CD4-positive, alpha-beta T cell treated with Interferon alpha-2 for 1 hour (primary cell): Measurements from ENCODE around the gene ERGIC3.
A peak's percentile ranks its signal among the peaks of the same experiment; 100 is the strongest.
"Not testable (repeated sequence)": the region's sequence is repeated elsewhere in the genome, so short reads cannot be mapped to it uniquely, and the experiment has no call there.

Source experiments
- DNase-seq, 2 donors: peaks; one replicate each; pipeline ENCODE4 v3.0.0-alpha.2; 2020 to 2022

The ERGIC3 gene

DNA sequence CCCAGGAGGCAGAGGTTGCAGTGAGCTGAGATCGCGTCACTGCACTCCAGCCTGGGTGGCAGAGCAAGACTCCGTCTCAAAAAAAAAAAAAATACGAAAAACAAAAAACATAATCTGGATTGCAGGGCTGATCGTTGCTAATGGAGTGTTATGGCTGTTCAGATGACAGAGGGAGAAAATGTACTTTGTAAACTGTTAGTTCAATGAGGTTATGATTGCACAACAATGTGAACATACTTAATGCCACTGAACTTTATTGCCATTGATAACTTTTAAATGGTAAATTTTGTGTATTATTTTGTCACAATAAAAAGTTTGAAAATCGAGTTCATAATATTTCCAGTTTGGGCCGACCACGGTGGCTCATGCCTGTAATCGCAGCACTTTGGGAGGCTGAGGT, 22.9 kb upstream of the ERGIC3 start:
- no peak for DNase-seq

DNA sequence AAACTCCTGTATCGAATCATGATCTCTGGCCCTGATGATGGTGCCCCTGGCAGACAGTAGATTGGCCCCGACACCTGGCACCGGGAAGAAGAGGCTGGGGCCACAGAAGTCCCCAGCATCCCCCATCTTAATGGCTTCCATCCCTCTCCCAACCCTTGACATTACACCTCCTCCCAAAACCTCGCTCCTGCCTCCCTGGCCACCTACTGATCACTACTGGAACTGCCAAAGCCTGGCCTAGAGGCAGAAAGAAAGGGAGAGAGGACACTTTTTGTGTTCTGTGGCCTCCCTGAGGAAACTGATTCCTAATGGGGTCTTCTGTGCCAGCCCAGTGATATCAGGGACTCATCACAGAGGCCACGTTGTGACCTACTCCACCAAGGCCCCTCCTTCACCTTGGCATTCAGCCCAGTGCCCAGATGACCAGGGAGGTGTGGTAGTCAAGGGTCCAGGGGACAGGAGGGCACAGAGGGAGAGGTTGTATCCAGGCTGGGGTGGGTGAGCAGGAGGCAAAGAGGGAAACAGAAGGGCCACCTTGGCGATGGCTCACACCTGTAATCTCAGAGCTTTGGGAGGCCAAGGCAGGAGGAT, 18.5 kb upstream of the ERGIC3 start:
- peak in 1 of 2 donors; percentile 29 for DNase-seq

DNA sequence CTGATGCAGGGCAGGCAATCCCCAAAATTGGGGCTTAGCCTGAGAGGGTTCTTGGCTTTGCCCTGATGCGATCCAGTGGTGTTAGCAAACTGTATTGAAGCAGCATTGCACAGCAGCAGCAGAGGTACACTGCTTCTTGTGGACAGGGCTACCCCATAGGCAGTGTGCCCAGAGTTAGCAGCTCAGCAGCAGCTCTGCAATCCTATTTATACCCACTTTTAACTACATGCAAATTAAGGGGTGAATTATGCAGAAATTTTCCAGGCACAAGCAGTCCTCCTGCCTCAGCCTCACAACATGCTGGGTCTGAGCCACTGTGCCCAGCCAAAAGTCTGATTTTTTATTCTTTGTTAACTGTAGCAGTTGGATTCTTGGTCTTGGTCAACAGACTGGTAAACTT, 16.2 kb upstream of the ERGIC3 start:
- no peak for DNase-seq

DNA sequence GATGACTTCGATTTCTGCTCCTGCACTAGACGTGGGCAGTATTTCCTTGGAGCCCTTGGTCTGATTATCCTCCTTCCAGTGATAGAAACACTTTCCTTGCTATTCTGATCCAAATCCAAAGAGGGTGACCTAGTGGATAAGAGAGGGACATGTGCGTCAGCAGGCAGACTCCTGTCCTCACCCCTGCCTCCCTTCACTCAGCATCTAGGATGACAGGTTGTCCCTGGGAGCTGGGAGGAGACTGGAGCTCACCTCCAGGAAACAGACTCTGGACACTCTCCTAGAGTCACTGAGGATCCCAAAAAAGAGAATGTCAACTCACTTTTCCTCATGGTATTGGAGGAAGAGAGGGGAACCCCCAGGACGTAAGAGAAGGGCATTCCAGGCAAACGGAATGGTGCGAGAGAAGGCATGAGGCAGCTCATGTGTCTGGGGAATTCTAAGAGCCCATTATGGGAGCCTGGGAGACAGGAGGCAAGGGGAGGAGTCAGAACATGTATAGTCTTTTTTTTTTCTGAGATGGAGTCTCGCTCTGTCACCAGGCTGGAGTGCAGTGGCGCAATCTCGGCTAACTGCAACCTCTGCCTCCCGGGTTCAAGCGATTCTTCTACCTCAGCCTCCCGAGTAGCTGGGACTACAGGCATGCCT, 14.6 kb upstream of the ERGIC3 start:
- DNase-seq, result no peak

DNA sequence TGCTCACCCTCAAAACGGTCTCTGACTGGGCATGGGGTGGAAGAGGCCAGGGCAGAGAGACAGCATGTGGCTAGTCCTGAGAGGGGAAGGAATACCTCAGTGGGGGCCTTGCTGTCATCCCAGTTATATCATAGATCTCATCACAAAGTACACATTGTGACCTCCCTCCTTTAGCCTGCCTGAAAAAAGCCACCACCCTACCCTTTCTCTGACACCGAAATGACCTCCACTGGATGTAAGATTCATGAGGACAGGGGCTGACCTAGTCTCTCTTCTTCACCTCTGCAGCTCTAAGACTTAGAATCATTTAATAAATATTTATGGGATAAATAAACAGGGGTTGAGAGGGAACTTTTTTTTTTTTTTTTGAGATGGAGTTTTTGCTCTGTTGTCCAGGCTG, 12.3 kb upstream of the ERGIC3 start, which contains the start of gene C20orf173:
Gene C20orf173 (minus strand): TSS at position 101 of the 400 bp plus-strand sequence. CDS start 279 bp downstream, outside the sequence.
- DNase-seq, result no peak

DNA sequence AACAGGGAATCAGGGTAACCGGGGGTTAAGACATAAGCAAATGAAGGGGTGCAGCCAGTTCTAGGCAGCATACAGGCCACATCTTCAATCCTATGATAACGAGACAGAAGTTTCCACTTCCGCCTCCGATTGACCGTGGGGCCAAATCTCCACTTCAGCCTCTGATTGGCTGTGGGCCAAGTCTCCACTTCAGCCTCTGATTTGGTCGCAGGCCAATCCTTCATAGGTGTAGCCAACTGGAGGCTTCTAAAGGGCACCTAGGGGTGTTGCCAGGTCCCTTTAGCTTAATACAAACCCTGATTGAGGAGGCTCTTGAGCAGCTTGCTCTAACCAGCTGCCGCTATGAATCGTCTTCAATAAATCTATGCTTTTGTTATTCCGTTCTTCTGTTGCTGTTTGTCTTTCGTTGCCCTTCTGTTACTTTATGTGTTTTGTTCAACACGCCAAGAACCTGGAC, 2.1 kb upstream of the ERGIC3 start:
- DNase-seq, result peak; percentile 8 to 41

DNA sequence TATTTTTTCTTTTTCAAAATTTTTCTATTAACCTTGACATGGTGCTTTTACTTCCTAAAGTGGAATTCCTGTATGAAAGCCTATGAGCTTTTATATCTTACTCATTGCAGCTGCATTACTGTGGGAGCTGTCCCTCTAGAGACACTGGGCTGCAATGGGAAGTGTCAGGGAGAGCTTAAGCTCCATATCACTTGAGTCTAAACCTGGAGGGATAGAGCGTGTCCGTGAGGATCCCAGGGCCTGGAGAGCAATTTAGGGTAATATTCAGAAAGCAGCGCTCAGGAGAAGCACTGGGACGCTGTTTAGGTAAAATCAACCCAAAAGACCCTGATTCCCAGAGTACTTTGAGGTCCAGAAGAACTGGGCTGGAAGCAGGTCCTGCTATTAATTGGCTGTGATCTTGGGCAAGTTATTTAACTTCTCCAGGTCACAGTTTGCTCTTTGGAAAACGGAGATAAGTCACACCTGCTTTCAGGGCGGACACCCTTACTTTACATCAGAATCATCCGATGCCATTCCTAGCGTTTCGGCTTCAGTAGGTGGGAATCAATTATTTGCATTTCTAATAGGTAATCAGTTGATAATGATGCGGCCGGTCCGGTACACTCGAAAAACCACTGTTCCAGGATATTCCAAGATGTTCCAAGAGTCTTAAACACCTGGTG, 628 bp upstream of the ERGIC3 start:
- DNase-seq, result no peak

DNA sequence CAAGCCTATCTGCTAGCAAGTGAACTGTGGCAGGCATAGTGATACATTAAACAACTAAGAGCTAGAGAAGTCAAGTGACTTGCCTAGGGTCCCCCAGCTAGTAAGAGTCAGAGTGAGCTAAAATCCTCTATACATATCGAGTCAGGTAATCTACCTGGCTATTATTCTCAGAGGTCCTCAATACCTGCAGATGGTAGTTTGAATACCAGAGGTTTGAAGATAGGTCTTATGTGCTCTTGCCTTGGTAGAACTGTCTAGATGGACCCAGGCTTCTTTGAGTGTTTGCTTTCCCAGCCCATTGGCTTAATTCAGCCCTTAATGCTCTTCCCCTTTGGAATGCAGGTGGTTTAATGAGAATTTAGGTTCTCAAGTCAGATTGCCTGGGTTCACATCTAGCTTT, 1.1 kb downstream of the ERGIC3 start:
- no peak for DNase-seq

DNA sequence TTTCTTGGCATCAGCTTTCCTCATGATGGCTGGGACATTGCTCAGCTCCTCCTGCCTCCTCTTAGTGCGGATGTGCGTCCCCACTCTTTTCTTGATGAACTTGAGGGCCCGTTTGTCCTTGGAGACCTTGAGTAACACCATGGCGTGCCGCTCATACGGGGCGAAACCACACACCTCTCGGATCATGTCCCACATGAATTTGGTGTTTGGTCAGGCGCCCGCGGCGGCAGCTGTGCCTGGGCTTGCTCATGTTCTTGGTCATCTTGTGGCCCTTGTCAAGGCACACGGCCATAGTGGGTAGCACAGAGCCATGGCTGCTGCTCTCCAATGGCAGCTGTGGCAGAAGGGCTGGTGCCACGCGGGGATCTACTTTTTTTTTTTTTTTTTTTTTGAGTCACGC, 2.6 kb downstream of the ERGIC3 start:
- DNase-seq, result no peak

DNA sequence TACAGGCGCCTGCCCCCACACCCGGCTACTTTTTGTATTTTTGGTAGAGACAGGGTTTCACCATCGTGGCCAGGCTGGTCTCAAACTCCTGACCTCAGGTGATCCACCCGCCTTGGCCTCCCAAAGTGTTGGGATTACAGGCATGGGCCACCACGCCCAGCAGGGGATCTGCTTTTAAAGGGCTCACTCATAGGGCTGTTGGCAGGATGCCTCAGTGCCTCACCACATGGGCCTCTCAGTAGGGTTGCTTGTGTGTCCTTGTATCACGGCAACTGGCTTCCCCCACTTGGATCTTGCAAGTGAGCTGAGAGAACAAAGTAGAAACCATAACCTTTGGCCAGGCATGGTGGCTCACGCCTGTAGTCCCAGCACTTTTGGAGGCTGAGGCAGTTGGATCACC, 3.1 kb downstream of the ERGIC3 start:
- DNase-seq, result not testable (repeated sequence)

DNA sequence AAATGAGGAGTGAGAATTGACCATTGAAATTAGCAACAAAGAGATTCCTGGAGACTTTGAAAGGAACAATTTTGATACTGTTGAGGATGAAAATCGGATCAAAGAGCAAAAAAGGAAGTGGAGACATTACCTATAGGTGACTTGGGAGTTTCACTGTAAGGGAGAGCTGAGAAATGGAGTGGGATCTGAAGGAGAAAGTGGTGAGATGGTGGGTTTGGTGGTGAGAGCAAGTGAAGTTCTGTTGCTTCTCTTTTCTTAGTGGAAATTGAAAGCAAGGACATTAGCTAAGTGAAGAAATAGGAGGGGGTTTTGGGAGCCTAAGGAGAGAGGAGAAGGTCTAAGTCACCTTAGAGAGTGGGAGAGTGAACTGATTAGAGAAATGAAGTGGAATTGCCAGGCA, 4.2 kb downstream of the ERGIC3 start:
- DNase-seq, result no peak

DNA sequence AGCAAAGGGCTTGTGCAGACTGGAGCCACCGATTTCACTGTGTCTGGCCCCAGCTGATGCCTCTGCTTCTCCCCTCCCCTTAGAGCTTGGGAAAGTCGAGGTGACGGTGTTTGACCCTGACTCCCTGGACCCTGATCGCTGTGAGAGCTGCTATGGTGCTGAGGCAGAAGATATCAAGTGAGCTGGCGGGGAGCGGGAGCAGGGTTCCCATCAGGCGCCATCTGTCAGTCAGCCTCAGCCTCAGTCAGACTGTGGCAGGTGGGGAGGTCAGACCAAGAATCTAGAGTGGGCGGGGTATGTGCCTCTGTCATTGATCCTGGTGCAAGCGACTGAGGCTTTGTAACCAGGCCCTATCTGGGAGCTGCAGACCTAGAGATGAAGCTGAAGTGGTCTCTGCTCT, 5.5 kb downstream of the ERGIC3 start:
- DNase-seq, result no peak

DNA sequence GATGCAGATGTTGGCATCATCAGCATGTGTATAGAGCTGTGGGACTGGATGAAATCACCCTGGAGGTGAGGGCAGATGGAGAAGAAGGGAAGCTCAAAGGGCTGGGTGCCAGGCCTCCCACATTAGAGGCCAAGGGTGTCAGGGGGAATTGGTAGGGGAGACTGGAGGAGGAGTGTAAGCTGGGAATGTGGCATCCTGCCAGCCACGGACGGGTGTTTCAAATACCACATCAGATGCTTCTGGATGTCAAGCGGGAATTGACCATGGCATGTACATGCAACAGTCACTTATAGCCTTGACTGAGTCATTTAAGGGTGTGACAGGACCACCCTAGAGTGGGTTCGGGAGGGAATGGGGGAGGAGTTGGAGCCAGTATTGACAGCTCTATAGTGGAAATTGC, 9.6 kb downstream of the ERGIC3 start:
- no peak for DNase-seq

DNA sequence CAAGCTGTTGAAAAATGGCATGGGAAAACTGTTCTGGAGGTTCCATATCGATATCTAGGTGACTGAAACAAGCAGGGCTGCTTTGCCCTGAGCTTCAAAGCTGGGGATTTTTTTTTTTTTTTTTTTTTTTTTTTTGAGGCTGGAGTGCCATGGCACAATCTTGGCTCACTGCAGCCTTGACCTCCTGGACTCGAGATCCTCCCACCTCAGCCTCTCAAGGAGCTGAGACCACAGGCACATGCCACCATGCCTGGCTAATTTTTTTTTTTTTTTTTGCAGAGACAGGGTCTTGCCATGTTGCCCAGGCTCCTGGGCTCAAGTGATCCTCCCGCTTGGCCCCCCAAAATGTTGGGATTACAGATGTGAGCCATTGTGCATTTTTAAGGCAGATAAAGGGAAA, 11.0 kb downstream of the ERGIC3 start:
- no peak for DNase-seq

DNA sequence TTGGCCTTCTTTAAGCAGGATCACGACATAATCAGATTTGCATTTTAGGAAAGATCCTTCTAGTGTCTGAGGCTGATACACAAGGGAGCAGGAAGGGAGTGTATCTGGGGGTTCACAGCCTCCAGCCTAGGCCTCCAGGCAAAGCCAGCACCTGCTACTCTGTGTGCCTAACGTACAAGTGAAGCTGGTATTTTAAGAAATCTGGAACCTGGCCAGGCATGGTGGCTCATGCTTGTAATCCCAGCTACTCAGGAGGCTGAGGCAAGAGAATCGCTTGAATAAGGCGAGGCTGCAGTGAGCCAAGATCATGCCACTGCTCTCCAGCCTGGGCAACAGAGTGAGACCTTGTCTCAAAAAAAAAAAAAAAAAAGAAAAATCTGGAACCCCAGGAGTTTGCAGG, 13.6 kb downstream of the ERGIC3 start:
- not testable (repeated sequence) for DNase-seq

DNA sequence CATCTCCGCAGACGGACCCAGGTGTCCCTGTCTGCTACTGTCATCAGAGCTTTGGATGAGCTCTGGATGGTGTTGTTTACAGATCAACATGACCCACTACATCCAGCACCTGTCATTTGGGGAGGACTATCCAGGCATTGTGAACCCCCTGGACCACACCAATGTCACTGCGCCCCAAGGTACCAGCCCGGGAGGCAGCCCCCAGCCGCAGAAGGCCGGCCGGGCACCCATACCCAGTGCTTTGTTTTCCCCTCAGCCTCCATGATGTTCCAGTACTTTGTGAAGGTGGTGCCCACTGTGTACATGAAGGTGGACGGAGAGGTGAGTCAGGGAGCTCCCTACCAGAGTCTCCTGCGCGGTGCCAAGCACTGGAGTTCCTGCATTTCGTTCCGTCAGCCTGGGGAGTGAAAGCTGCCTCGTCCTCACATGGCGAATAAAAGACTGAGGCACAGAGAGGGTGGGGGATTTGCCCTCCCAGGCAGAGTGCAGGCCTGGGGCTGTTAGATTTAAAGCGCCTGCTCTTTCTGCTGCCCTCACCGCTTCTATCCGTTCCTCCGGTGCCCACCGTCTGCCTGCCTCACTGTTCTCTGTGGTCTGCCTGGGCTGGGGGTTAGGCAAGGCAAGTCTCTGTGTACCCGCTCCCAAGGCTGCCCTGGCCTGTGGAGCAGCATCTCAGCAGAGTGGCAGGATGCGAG, 14.2 kb downstream of the ERGIC3 start:
- no peak for DNase-seq

DNA sequence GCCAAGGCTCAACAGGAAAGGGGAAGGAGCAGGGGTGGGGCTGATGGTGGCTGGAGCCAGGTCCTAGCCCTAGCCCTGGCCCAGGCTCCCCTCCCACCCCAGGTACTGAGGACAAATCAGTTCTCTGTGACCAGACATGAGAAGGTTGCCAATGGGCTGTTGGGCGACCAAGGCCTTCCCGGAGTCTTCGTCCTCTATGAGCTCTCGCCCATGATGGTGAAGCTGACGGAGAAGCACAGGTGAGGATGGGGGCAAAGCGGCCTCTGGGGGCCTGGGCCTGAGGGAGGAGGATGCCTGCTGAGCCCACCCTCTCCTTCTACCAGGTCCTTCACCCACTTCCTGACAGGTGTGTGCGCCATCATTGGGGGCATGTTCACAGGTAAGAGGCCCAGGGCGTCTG, 15.0 kb downstream of the ERGIC3 start:
- DNase-seq, result no peak

DNA sequence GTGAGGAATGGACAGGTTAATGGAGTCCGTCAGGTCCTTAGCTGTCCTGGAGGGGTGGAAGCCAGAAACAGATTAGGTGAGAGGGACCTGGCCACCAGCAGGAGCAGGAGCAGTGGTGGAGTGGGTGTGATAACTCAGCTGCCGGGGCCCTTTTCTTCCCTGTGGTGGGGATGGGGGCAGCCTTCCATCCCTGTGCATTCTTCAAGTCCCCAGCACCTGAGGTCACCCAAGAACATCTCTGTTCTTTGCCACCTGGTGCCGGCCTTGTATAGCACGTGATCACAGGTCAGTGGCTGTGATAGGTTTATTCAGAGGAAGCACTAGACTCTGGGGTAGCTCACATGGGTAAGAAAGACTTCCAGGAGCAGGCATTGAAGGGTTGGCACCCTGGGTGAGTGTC, 16.6 kb downstream of the ERGIC3 start:
- DNase-seq, result no peak

DNA sequence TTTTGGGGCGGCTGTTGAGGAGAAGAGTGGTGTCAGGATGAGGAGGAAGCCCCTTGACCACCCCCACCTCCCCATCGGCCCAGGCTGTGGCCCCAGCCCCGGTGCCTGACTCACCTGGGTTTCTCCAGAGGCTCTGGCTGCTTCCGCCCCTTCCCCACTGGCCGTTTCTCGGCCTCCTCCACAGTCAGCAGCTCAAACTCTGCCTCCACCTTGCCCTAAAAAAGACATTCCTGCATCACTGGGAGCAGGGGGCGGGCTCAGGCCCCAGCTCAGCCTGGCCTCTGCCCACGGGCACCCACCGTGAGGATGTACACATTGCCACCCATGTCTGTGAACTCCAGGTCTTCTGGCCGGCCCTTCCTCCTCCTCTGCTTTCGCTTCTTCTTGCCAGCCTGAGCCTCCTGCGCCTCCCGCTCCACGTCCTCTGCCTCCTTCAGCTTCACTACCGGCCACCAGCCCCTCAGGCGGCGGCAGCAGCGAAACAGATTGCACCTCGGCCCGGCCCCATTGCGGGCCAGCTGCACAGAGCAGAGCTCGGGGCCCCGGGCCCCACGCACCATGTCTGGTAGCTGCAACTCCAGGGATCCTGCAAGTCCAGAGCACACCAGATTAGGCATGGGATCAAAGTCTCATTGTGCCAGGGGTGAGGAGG, 17.3 kb downstream of the ERGIC3 start:
- DNase-seq, result no peak

DNA sequence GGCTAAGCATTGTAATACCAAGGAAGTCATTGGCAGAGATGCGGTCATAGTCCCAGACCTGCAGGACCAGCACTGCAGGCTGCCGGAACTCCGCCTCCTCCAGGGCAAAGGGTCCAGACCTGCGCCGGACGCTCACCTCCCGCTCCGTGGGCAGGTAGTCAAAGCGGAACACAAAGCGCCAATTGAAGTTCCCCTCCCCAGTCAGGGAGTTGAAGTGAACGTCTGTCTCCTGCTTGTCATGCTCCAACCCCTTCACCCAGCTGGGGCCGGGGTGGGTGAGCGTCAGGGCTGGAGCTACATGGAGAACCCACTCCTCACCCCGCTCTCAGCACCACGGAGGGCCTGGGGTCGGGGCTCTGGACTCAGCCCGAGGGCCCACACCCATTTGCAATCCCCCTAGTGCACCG, 18.2 kb downstream of the ERGIC3 start:
- no peak for DNase-seq

DNA sequence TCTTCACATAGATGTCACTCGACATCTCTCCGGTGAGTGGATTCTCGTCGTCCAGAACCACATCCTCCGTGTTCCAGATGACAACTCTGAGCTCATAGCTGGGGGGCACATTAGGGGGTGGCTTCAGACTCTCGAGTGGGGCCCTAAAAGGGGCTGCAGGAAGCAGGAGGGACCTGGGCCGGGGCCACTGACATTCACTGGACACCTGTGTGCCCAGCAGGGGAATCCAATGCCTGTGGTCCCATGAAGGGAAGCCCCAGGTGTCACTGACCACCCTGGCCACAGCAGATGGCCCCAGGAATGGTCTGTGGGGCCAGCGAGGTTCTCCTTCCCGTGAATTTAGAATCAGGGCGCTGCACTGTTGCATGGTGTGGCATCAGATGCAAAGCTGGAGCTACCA, 18.7 kb downstream of the ERGIC3 start:
- no peak for DNase-seq

DNA sequence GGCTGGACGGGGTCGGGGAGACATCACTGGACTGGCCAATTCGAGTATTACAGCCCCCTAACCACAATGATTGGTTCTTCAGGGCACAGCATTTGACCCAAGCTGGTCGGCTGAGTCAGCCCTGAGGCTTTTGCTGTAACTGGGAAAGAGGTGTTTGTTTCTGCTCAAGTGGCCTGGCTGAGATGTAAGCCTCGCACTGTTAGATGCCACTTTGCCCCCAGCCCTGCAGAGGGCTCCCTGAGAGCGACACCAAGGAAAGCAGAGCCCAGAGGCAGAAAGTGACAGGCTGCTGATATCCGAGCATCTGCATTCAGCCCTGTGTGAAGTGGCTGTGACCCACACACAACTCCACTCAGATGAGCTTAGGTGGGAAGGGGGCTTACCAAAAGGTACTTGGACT, 19.4 kb downstream of the ERGIC3 start:
- DNase-seq, result peak in 1 of 2 donors; percentile 31

DNA sequence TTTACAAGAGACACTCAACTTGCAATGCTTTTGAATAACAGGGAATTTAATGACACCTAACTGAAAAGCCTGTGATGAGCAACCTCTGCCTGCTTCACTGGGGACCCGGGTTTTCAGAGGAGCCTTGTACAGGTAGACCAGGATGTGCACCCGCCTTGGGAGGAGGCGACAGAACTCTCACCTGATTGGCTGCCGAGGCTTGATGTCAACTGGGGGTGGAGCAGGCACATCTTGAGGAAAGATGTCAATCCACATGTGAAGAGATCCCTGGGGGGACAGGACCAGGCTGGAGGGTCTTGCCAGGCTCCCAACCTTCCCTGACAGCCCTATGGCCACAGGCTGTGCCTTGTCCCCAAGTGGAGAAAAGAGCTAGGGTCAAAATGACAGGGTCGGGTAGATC, 19.8 kb downstream of the ERGIC3 start:
- no peak for DNase-seq
